ENCODE data around the gene BTLA. TPM values are rescaled to one million over a fixed set of nuclear protein-coding genes. Genes with fewer than 3 reads are reported as not detected.

BTLA gene
- total RNA-seq, 2 donors from 2014 or later: 0.35 TPM; not detected in 1

GRCh38 chr3:112448939-112449338 lies 50.3 kb downstream of the BTLA start:
- no peak overlapping the region for H3K27ac ChIP-seq
- no peaks in the 10 kb centered on the region for H3K36me3 ChIP-seq
- no peak overlapping the region for H3K4me3 ChIP-seq
- H3K9me3 ChIP-seq: no peaks in the 10 kb centered on the region
- no peak for DNase-seq (ENCODE audit: low spot score)
- ATAC-seq (ENCODE audit: insufficient number of reproducible peaks, low FRiP score, low read depth): no peak
- H3K4me1 ChIP-seq (ENCODE audit: control insufficient read depth in 1 of 2, low read depth in 2 of 2): peaks cover 20 to 37% of the 10 kb centered on the region in 2 donors
- no peaks in the 10 kb centered on the region for H3K27me3 ChIP-seq (replicated peaks; ENCODE audit: insufficient read depth)
- TF ChIP-seq, protein P1, sequence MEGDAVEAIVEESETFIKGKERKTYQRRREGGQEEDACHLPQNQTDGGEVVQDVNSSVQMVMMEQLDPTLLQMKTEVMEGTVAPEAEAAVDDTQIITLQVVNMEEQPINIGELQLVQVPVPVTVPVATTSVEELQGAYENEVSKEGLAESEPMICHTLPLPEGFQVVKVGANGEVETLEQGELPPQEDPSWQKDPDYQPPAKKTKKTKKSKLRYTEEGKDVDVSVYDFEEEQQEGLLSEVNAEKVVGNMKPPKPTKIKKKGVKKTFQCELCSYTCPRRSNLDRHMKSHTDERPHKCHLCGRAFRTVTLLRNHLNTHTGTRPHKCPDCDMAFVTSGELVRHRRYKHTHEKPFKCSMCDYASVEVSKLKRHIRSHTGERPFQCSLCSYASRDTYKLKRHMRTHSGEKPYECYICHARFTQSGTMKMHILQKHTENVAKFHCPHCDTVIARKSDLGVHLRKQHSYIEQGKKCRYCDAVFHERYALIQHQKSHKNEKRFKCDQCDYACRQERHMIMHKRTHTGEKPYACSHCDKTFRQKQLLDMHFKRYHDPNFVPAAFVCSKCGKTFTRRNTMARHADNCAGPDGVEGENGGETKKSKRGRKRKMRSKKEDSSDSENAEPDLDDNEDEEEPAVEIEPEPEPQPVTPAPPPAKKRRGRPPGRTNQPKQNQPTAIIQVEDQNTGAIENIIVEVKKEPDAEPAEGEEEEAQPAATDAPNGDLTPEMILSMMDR (IDR thresholded peaks at IDR 0.05): no peak

GRCh38 chr3:112446343-112446742 lies 52.9 kb downstream of the BTLA start:
- DNase-seq (ENCODE audit: low spot score) (no peak), ATAC-seq (ENCODE audit: insufficient number of reproducible peaks, low FRiP score, low read depth) (peak; percentile 28)
- TF ChIP-seq, protein P1 (IDR thresholded peaks at IDR 0.05): no peak
- Histone ChIP-seq H3K4me3 (no peak overlapping the region), H3K36me3 (no peaks in the 10 kb centered on the region), H3K27ac (peak overlapping the region in 1 of 2 donors; percentile 1), H3K27me3 (replicated peaks; ENCODE audit: insufficient read depth) (no peaks in the 10 kb centered on the region), H3K9me3 (no peaks in the 10 kb centered on the region), H3K4me1 (ENCODE audit: control insufficient read depth in 1 of 2, low read depth in 2 of 2) (peaks cover 20 to 37% of the 10 kb centered on the region in 2 donors)

DNA sequence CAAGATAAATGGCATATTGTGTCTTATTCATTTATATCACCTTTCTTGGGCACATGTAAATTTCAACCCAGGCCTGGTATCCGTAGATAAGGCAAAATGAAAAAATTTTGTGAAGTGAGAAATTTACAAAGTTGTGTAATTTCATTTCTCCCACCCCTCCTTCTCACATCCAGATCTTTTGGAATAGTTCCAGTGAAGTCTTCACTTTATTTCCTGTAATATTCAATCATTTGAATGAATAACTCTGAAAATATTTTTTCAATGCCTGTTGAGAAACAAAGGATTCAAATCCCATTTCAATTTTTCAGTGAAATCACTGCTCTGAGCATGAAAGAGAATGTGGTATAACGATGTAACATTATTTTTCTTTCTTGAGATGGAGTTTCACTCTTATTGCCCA lies 53.4 kb downstream of the BTLA start:
- Histone ChIP-seq H3K36me3 (no peaks in the 10 kb centered on the region), H3K4me1 (ENCODE audit: control insufficient read depth in 1 of 2, low read depth in 2 of 2) (peaks cover 20 to 37% of the 10 kb centered on the region in 2 donors), H3K27me3 (replicated peaks; ENCODE audit: insufficient read depth) (no peaks in the 10 kb centered on the region), H3K4me3 (no peak overlapping the region), H3K9me3 (no peaks in the 10 kb centered on the region), H3K27ac (peak overlapping the region in 1 of 2 donors; percentile 19)
- TF ChIP-seq, protein P1 (IDR thresholded peaks at IDR 0.05): no peak
- no peak for DNase-seq (ENCODE audit: low spot score)
- no peak for ATAC-seq (ENCODE audit: insufficient number of reproducible peaks, low FRiP score, low read depth)

- no peak overlapping the region for H3K4me3 ChIP-seq
- TF ChIP-seq, protein P1 (IDR thresholded peaks at IDR 0.05): peak; percentile 26
- ATAC-seq (ENCODE audit: insufficient number of reproducible peaks, low FRiP score, low read depth): no peak
- H3K36me3 ChIP-seq: no peaks in the 10 kb centered on the region
- H3K27me3 ChIP-seq (replicated peaks; ENCODE audit: insufficient read depth): no peaks in the 10 kb centered on the region
- no peak for DNase-seq (ENCODE audit: low spot score)
- H3K9me3 ChIP-seq: no peaks in the 10 kb centered on the region
- H3K4me1 ChIP-seq (ENCODE audit: control insufficient read depth in 1 of 2, low read depth in 2 of 2): no peaks in the 10 kb centered on the region
- H3K27ac ChIP-seq: no peak overlapping the region
Measured at GRCh38 chr3:112437146-112438022, 61.9 kb downstream of the BTLA start.

DNA sequence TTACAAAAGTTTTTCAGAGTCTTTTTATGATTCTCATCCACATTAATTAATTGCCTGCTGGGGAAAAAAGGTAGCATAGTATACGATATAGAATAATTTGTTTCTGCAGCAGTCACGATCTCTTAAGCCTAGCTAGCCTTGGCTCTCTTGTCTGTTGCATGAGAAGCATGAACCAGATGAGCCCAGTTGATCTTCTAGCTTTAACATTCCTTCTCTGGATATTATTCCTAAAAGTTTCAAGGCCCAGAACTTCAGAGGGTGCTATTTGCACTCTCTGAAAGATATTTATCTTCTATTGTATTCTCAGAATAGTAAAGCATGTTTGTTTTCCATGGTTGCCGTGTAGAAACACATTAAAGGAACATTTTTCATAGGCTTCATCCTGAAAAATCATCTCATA lies 69.3 kb downstream of the BTLA start:
- TF ChIP-seq, protein P1 (IDR thresholded peaks at IDR 0.05): no peak
- H3K4me3 ChIP-seq: no peak overlapping the region
- DNase-seq (ENCODE audit: low spot score): no peak
- peaks cover under 1 to 8% of the 10 kb centered on the region in 2 donors for H3K4me1 ChIP-seq (ENCODE audit: control insufficient read depth in 1 of 2, low read depth in 2 of 2)
- H3K36me3 ChIP-seq: no peaks in the 10 kb centered on the region
- H3K9me3 ChIP-seq: no peaks in the 10 kb centered on the region
- no peaks in the 10 kb centered on the region for H3K27me3 ChIP-seq (replicated peaks; ENCODE audit: insufficient read depth)
- no peak for ATAC-seq (ENCODE audit: insufficient number of reproducible peaks, low FRiP score, low read depth)
- H3K27ac ChIP-seq: no peak overlapping the region

Data from thoracic aorta (tissue), 2 donors.